Measurements from ENCODE around the gene KCNIP4. TPM values are rescaled to one million over a fixed set of nuclear protein-coding genes. Genes with fewer than 3 reads are reported as not detected.

Gene KCNIP4
- total RNA-seq, 4 donors from 2014 or later = 0.19 TPM; not detected in 3

GRCh38 chr4:20960291-20960690, 988.3 kb downstream of the KCNIP4 start:
- WGBS, 2 donors = 30 to 45% methylated on average over 6 of the region's 6 CpGs
- no peaks in the 10 kb centered on the region for H3K36me3 ChIP-seq
- no peaks in the 10 kb centered on the region for H3K27me3 ChIP-seq
- H3K4me3 ChIP-seq = no peak overlapping the region
- no peak for DNase-seq
- TF ChIP-seq CTCF (IDR thresholded peaks at IDR 0.05) (no peak), POLR2A (IDR thresholded peaks at IDR 0.05) (no peak)
- no peak overlapping the region for H3K27ac ChIP-seq
- intact Hi-C loops (cut with DNase I) = no loop called here
- H3K4me1 ChIP-seq = no peaks in the 10 kb centered on the region
- no peaks in the 10 kb centered on the region for H3K9me3 ChIP-seq

- H3K4me3 ChIP-seq = no peak overlapping the region
- WGBS, 2 donors = 50 to 63% methylated on average over 5 of the region's 5 CpGs
- H3K27me3 ChIP-seq = no peaks in the 10 kb centered on the region
- no peaks in the 10 kb centered on the region for H3K4me1 ChIP-seq
- no peaks in the 10 kb centered on the region for H3K36me3 ChIP-seq
- no peak for TF ChIP-seq CTCF (IDR thresholded peaks at IDR 0.05)
- no peak for TF ChIP-seq POLR2A (IDR thresholded peaks at IDR 0.05)
- no peak for DNase-seq
- H3K27ac ChIP-seq = no peak overlapping the region
- H3K9me3 ChIP-seq = no peaks in the 10 kb centered on the region
- intact Hi-C loops (cut with DNase I) = no loop called here
Observed at GRCh38 chr4:20954541-20954940, 994.0 kb downstream of the KCNIP4 start.

- intact Hi-C loops (cut with DNase I) = no loop called here
- no peaks in the 10 kb centered on the region for H3K4me1 ChIP-seq
- no peak overlapping the region for H3K27ac ChIP-seq
- no peaks in the 10 kb centered on the region for H3K36me3 ChIP-seq
- no peak overlapping the region for H3K4me3 ChIP-seq
- no peak for DNase-seq
- H3K27me3 ChIP-seq = no peaks in the 10 kb centered on the region
- no peak for TF ChIP-seq CTCF (IDR thresholded peaks at IDR 0.05)
- TF ChIP-seq POLR2A (IDR thresholded peaks at IDR 0.05) = no peak
- no peaks in the 10 kb centered on the region for H3K9me3 ChIP-seq
Observed at GRCh38 chr4:20944961-20945360, 1003.6 kb downstream of the KCNIP4 start.

- no peak for DNase-seq
- no peaks in the 10 kb centered on the region for H3K27me3 ChIP-seq
- H3K36me3 ChIP-seq = no peaks in the 10 kb centered on the region
- H3K4me3 ChIP-seq = no peak overlapping the region
- WGBS, 2 donors = 60 to 81% methylated on average over 3 of the region's 3 CpGs
- no peaks in the 10 kb centered on the region for H3K4me1 ChIP-seq
- no peak overlapping the region for H3K27ac ChIP-seq
- intact Hi-C loops (cut with DNase I) = no loop called here
- no peaks in the 10 kb centered on the region for H3K9me3 ChIP-seq
- no peak for TF ChIP-seq CTCF (IDR thresholded peaks at IDR 0.05)
- TF ChIP-seq POLR2A (IDR thresholded peaks at IDR 0.05) = no peak
Observed at GRCh38 chr4:20944451-20944850, 1004.1 kb downstream of the KCNIP4 start.

- H3K9me3 ChIP-seq = no peaks in the 10 kb centered on the region
- intact Hi-C loops (cut with DNase I) = no loop called here
- no peak for DNase-seq
- H3K27me3 ChIP-seq = no peaks in the 10 kb centered on the region
- TF ChIP-seq CTCF (IDR thresholded peaks at IDR 0.05) (no peak), POLR2A (IDR thresholded peaks at IDR 0.05) (no peak)
- no peak overlapping the region for H3K27ac ChIP-seq
- no peaks in the 10 kb centered on the region for H3K36me3 ChIP-seq
- H3K4me1 ChIP-seq = no peaks in the 10 kb centered on the region
- no peak overlapping the region for H3K4me3 ChIP-seq
- 73 to 82% methylated on average over 2 of the region's 2 CpGs for WGBS, 2 donors
Observed at GRCh38 chr4:20938204-20938603, 1010.4 kb downstream of the KCNIP4 start.
